GM18870 (cell line): ENCODE measurements around the gene EFNB1.

ENCODE experiments used
- ATAC-seq: cut with Tn5 transposase; IDR thresholded peaks from one replicate; pipeline ENCODE4 v1.9.1; 2021; ENCODE audit warnings: moderate library complexity; ENCODE audit not compliant: unreplicated experiment

The EFNB1 gene

DNA sequence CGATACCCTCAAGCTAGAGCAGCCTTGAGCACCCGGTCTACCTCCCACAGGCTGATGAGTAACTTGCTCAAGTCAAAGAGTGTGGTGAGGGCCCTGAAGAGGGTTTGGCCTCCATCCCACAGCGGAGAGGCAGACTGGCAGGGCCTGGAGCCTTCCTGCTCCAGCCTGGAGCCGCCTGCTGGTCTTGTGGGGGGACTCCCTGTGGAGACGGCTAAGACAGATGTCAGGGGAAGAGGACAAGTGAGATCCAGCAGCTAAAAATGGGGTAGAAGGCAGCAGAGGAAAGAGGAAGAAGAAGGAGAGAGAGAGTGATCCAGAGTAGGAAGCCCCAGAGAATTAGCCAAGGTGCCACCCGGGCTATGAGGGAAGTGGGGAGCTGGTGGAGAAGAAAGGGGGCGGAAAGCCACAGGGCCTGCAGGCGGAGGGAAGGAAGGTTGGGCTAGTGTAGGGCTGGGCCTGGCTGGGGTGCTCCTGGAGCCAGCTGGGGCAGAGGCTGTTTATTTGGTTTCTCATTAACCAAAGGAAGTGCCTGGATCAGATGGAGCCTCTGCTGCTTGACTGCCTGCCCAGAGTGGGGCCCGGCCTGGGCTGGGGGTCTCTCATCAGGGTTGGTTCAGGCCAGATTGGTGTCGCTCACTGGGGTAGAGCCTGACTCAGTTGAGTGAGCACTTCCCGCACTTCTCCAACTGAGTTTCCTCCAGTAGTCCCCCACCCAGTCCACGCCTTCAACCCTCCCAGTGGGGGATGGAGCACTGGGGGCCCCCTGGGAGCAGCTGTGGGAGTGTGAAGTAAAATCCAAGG, 14.2 kb downstream of the EFNB1 start:
- no peak for ATAC-seq

- no peak for ATAC-seq
These were observed 15.2 kb downstream of the EFNB1 start for GRCh38 chrX:68843992-68844391.

GRCh38 chrX:68844581-68844980, 15.8 kb downstream of the EFNB1 start:
- no peak for ATAC-seq

GRCh38 chrX:68846536-68846935, 17.7 kb downstream of the EFNB1 start:
- no peak for ATAC-seq

DNA sequence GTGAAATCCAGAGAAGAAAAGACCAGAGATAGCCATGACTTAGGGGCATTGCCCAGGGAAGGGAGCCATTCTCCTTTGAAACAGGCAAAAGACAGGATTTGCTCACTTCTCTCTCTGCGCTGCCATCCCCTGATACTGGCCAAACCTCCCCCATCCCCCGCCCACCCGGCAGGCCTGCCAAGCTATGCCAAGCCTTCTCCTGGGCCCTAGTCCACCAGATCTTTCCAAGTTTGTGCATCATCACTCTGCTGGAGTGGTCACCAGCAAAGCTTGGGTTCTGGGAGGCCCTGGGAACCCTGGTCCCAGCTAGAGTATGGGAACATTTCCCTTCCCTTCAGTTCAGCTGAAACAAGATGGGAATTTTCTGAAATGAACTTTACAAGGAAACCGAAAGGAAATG, 18.4 kb downstream of the EFNB1 start:
- ATAC-seq = no peak

DNA sequence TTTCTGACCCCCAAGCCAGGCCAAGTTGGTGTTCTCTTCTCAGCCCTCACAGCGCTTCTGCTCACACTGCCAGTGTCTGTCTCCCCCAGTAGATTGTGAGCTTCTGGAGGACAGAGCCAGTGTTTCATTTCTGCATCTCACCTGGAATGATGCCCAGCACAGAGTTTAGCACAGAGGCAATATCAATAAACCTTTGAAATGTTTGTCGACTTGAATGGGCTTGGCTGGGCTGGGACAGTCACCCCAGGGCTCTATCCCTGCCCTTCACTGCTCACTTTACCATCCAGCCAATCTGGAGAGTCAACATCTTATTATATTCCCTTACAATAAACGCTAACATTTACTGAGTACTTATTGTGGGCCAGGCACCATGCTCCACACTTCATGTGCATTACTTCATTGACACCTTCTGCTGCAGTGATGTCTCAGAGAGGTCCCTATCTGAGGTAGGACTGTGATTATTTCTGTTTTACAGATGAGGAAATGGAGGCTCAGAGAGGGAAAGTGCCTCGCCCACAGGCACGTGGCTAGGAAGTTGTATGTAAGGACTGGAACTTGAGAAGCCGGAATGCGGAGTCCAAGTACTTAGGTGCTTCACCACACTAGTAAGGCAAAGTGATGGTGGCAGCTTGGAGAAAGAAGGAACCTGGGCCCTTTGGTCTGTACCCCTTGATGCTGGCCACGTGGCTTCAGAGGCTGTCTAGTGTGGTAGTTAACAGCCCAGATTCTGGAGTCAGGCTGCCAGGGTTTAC, 19.5 kb downstream of the EFNB1 start:
- ATAC-seq = no peak

- no peak for ATAC-seq
These were observed 22.3 kb downstream of the EFNB1 start for GRCh38 chrX:68851082-68851481.

- ATAC-seq = no peak
These were observed 23.2 kb downstream of the EFNB1 start for GRCh38 chrX:68852046-68852445.

GRCh38 chrX:68853665-68854251, 24.9 kb downstream of the EFNB1 start:
- ATAC-seq = no peak

- no peak for ATAC-seq
These were observed 36.5 kb downstream of the EFNB1 start for GRCh38 chrX:68865300-68865699.

DNA sequence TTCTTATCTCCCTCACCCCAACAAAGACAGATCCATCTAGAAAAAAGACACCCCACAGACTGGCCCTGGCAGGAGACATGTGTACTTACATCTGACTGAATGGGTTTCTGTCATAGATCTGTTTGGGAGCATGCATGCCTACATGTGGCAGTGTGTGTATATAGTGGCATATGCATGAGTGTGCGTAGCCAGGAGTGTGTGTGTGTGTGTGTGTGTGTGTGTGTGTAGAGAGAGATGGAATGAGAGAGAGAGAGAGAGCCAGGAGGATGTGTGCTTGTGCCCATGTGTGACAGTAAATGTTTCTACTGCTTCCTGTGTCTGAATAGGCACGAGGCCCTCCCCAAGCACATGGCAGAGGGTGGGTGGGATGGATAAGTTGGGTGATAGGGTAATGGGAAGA, 37.1 kb downstream of the EFNB1 start:
- no peak for ATAC-seq

DNA sequence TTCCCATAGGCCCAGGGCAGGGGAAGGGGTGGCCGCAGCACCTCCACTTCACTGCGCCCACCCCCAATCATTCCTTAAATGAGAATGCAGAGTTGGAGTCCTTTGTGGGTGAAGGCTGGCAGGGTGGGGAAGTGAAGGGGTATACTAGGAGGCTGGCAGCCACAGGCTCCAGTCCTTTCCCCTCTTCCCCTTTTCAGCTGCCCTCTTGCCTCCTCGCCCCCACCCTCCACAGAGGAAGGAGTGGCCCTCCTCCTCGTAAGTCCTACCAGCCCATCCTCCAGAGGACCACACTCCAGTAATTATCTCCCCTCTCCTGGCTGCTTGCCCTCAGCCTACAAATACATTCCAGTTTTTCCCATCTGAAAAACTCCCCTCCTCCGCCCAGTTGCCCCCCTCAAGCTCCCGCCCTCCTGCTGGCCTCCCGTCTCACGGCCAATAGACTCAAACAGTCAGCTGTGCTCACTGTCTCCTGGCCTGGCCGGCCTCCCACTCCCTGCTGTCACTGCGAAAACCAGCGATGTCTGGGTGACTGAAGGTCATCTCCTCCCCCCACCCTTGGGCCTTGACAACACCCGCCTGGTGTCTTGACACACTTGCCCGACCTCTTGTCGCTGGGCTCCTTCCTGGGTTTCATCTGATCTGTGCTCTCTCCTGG, 38.8 kb downstream of the EFNB1 start:
- no peak for ATAC-seq

GRCh38 chrX:68868316-68868715, 39.5 kb downstream of the EFNB1 start:
- no peak for ATAC-seq

DNA sequence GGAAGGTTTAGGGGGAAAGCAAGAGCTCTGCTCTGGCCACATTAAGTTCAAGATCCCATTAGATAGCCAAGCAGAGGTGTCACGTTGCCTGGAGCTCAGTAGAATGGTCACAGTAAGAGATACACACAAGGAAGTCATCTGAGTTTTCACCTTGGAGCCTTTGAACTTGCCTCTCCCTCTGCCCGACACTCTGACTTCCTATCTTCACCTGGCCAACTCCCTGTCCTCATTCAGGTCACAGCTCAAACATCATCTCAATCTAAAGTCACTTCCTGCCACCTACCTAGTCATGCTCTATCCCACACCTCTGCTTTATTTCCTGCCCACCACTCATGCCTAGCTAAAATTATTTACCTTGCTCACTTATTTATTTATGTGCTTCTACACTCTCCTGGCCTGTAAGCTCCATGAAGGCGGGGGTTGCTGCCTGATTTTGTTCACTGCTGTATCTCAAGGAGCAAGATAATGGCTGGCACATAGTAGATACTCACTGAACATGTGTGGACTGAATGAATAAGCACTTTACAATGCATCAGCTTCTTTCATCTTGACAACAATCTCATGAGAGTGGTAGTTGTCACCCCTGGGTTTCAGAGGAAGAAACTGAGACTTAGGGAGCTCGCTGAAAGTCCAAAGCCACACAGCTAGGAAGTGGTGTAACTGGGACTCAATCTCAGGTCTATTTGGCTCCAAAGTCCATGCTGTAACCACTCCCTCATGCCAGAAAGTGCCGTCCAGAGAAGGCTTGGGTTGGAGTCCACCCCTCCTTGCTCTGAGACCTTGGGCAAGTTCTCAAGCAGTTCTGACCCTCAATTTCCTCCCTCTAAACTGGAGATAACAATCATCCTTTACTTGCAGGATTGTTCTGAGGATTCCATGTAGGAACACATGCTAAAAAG, 40.3 kb downstream of the EFNB1 start:
- no peak for ATAC-seq

DNA sequence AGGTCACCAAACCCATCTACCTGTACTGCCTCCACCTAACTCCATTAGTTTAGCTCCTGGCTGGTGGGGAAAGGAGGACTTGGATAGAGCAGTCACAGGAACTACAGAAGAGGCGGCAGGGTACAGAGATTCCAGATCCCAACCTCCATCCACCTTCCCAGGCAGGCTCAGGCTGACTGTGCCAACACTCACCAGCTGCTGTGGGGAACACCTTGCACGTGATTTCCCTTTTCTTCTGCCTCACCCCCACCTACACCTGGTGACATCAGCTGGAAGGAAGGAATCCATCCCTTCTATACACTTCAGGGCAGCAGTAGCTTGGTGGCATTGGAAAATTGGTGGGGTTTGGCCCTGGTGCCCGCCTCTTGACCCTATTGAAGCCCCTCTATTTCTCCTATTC, 41.5 kb downstream of the EFNB1 start:
- ATAC-seq = no peak

GRCh38 chrX:68872171-68872570, 43.4 kb downstream of the EFNB1 start:
- no peak for ATAC-seq

- no peak for ATAC-seq
These were observed 45.3 kb downstream of the EFNB1 start for GRCh38 chrX:68874076-68874475.

GRCh38 chrX:68876731-68877130, 47.9 kb downstream of the EFNB1 start:
- no peak for ATAC-seq

DNA sequence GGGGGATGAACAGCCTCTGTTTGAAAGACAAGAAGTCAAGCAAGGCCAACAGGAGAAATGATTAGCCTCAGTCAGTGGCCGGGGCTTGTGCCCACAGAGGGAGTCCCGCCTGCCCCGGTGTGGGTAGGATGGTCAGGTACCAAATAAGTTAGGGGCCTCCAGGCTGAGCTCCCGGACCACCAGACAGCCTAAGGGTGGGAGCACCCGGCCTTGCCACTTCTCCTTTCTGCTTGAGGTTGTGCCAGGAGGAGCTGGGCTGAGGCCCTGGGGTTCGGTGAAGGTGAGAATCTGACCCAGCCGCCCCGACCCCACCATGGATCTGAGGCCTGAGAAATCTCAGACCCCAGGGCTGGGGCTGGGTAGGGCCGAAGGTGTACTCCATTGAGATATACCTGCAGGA, 48.8 kb downstream of the EFNB1 start:
- no peak for ATAC-seq

DNA sequence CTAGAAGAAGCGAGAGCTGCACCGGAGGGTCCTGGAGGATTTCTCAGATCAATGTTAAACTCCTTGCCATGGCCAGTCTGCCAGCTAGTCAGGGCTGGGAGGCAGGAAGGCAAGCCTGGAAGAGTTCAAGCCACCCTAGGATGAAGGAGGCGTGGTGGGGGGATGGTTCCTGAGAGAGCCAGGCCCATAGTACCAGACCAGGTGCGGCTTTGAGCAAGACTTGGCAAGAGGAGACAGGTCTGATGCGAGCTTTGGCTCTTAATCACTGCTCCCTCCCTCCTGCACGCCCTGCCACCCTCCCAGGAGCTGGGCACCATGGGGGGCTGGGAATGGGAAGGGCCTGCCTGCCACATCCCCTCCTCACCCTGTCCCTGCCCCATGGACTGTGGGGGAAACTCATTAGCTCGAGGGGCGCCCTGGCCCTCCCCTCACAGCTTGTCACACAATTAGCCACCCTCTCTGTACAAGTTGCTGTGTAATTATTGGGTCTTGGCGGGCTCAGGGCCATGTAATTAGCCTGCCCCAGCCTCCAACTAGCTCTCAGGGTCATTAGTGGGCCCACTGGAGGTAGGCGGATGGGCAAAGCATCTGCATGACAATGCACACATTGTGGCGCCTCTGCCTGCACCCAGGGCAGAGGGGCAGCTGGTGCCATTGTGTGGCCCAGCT, 50.3 kb downstream of the EFNB1 start:
- no peak for ATAC-seq
